ENCODE measurements around the gene SP8.
A peak's percentile ranks its signal among the peaks of the same experiment; 100 is the strongest.

SP8 gene

DNA sequence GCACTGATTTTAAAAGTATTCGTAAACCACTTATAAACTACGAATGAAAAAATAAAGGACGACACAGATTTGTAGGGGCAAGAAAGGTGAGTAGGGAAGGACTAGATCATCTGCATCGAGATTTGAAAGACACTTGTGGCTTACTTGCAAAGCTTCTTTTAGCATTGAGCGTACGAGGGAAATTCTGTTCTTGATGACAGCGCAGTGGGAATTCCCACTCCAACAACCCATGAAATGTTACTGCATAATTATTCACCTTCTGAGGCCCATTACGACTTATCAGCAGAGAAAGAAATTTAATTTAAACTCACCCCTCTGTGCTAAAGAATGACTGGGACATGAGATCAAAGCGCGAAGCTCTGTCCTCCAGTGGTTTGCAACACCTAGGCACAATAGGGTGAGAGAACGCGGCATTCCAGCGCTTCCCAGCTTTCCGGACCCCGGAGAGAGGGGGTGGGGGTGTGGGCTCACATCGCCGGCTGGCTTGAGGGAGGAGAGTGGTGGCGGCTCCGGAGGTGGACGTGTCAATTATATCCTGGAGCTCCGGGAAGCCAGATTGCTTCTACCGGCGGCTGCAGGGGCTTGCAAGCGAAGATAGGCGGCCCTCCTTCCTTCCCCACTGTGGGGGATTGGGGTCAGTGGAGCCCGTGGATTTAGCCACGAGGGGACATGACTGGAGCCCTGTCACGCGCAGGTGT is 10.3 kb downstream of the SP8 start:
- TF ChIP-seq, protein P1, sequence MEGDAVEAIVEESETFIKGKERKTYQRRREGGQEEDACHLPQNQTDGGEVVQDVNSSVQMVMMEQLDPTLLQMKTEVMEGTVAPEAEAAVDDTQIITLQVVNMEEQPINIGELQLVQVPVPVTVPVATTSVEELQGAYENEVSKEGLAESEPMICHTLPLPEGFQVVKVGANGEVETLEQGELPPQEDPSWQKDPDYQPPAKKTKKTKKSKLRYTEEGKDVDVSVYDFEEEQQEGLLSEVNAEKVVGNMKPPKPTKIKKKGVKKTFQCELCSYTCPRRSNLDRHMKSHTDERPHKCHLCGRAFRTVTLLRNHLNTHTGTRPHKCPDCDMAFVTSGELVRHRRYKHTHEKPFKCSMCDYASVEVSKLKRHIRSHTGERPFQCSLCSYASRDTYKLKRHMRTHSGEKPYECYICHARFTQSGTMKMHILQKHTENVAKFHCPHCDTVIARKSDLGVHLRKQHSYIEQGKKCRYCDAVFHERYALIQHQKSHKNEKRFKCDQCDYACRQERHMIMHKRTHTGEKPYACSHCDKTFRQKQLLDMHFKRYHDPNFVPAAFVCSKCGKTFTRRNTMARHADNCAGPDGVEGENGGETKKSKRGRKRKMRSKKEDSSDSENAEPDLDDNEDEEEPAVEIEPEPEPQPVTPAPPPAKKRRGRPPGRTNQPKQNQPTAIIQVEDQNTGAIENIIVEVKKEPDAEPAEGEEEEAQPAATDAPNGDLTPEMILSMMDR (IDR thresholded peaks at IDR 0.05; ENCODE audit: unreplicated experiment in 3 of 3) = no peak

DNA sequence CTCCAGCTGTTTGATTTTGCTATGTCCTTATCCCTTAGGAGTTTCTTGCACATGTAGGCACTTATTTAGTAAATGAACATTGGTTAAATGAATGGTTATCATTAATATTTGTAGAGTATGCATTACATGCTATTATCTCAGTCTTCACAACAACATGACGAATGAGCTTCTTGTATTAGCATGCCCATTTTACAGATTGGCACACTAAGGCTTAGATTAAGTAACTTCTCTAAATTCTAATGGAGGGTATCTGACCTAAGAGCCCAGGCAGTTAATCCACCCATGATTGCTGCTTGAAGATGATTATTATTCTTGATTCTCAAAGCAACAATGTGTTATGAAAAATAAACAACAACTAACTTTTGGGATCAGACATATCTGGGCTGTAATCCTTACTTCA is 32.7 kb downstream of the SP8 start:
- Mint-ChIP-seq H3K27ac (no peak overlapping the region), H3K4me3 (no peak overlapping the region), H3K27me3 (ENCODE audit: low read depth) (no peaks in the 10 kb centered on the region), H3K4me1 (no peaks in the 10 kb centered on the region), H3K36me3 (ENCODE audit: low read depth) (no peaks in the 10 kb centered on the region), H3K9me3 (no peaks in the 10 kb centered on the region)
- TF ChIP-seq, protein P1 (IDR thresholded peaks at IDR 0.05; ENCODE audit: unreplicated experiment in 3 of 3) = no peak

More for the DNA sequence above, 10.3 kb downstream of the SP8 start:
- Mint-ChIP-seq H3K27ac (no peak overlapping the region), H3K4me3 (peak overlapping the region; percentile 54 to 85 (median 70)), H3K9me3 (no peaks in the 10 kb centered on the region), H3K36me3 (ENCODE audit: low read depth) (no peaks in the 10 kb centered on the region), H3K4me1 (peaks cover 13% of the 10 kb centered on the region), H3K27me3 (ENCODE audit: low read depth) (peaks cover 97% of the 10 kb centered on the region)

DNA sequence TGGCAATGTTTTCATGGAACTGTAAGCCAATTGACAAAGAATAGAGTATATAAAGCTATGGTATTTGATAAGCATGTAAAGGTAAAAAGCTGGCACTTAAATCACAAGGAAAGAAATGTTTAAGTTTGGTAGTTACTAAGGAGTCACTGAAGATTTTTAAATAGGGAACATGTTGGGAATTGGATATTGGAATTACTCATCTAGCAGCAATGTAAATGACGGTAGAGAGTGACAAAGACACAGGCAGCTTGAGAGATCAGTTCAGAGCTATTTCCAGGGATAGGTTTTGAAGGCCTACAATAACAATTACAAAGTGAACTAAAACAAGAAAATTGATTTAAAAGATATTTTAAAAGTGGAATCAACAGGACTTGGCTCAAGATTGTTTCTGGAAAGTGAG is 36.8 kb downstream of the SP8 start:
- Mint-ChIP-seq H3K4me1 (peaks cover 16% of the 10 kb centered on the region), H3K27ac (no peak overlapping the region), H3K4me3 (no peak overlapping the region), H3K36me3 (ENCODE audit: low read depth) (no peaks in the 10 kb centered on the region), H3K27me3 (ENCODE audit: low read depth) (no peaks in the 10 kb centered on the region), H3K9me3 (no peaks in the 10 kb centered on the region)
- TF ChIP-seq, protein P1 (IDR thresholded peaks at IDR 0.05; ENCODE audit: unreplicated experiment in 3 of 3) = no peak

DNA sequence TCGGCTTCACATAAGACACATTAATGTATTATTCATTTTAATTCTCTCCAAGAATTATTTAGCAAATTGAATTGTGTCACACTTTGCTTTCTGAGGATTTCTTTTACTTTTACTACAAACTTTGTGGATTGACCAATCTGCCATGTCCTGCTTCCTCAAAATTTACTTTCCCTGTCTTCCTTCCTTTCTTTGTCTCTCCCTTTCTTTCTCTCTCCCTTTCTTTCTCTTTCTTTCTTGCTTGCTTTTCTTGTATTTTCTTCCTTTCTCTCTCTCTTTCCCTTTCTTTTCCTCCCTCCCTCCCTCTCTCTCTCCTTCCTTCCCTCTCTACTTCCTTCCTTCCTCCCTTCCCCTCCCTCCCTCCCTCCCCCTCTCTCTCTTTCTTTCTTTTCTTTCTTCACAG is 37.8 kb downstream of the SP8 start:
- H3K27me3 Mint-ChIP-seq (ENCODE audit: low read depth) = no peaks in the 10 kb centered on the region
- H3K4me3 Mint-ChIP-seq = no peak overlapping the region
- no peaks in the 10 kb centered on the region for H3K36me3 Mint-ChIP-seq (ENCODE audit: low read depth)
- H3K4me1 Mint-ChIP-seq = peaks cover 25% of the 10 kb centered on the region
- H3K9me3 Mint-ChIP-seq = no peaks in the 10 kb centered on the region
- no peak overlapping the region for H3K27ac Mint-ChIP-seq
- TF ChIP-seq, protein P1 (IDR thresholded peaks at IDR 0.05; ENCODE audit: unreplicated experiment in 3 of 3) = no peak

DNA sequence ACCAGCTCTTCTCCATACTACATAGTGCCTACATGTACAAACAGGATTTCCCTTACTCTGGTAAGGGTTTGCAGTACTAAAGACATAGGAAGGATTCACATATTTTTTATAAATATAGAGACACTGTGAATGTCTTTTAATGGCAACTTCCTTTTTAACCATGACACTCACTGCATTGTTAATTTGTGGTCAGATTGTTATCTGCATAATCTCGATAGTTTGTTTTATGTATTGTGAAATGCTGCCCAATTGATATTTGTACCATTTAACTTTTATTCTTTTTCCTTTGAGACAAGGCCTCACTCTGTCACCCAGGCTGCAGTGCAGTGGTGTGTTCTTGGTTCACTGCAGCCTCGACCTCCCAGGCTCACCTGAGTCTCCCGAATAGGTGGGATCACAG is 39.7 kb downstream of the SP8 start:
- Mint-ChIP-seq H3K36me3 (ENCODE audit: low read depth) (no peaks in the 10 kb centered on the region), H3K27ac (no peak overlapping the region), H3K9me3 (no peaks in the 10 kb centered on the region), H3K27me3 (ENCODE audit: low read depth) (no peaks in the 10 kb centered on the region), H3K4me1 (peaks cover 37% of the 10 kb centered on the region), H3K4me3 (no peak overlapping the region)
- TF ChIP-seq, protein P1 (IDR thresholded peaks at IDR 0.05; ENCODE audit: unreplicated experiment in 3 of 3) = no peak

DNA sequence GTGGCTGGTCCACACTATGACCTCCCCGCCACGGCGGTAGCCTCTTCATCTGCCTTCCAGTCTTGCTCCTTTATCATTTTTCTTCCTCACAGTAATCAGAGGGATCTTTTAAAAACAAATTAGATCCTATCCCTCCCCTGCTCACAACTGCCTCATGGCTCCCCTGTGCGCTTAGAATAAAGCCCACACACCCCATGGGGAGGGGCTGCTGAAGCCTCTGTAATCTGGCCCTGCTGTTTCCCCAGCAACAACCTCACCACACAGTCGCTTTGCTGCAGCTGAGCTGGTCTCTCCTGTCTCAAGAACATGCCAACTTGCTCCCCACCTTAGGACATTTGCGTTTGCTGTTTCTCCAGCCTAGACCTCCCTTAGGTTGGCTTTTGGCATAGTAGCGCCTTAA is 41.0 kb downstream of the SP8 start:
- Mint-ChIP-seq H3K36me3 (ENCODE audit: low read depth) (no peaks in the 10 kb centered on the region), H3K27ac (peak overlapping the region in 1 of 3 experiments; percentile 64), H3K4me3 (no peak overlapping the region)

More for the DNA sequence above, 41.0 kb downstream of the SP8 start:
- Mint-ChIP-seq H3K9me3 (no peaks in the 10 kb centered on the region), H3K4me1 (peaks cover 37% of the 10 kb centered on the region), H3K27me3 (ENCODE audit: low read depth) (no peaks in the 10 kb centered on the region)
- TF ChIP-seq, protein P1 (IDR thresholded peaks at IDR 0.05; ENCODE audit: unreplicated experiment in 3 of 3) = no peak

Data from nephron (organoid).